ENCODE measurements around the gene EXOC7. TPM values are rescaled to one million over a fixed set of nuclear protein-coding genes. Genes with fewer than 3 reads are reported as not detected.

EXOC7 gene
- total RNA-seq, 1 experiment from 2014 or later: 101 TPM

DNA sequence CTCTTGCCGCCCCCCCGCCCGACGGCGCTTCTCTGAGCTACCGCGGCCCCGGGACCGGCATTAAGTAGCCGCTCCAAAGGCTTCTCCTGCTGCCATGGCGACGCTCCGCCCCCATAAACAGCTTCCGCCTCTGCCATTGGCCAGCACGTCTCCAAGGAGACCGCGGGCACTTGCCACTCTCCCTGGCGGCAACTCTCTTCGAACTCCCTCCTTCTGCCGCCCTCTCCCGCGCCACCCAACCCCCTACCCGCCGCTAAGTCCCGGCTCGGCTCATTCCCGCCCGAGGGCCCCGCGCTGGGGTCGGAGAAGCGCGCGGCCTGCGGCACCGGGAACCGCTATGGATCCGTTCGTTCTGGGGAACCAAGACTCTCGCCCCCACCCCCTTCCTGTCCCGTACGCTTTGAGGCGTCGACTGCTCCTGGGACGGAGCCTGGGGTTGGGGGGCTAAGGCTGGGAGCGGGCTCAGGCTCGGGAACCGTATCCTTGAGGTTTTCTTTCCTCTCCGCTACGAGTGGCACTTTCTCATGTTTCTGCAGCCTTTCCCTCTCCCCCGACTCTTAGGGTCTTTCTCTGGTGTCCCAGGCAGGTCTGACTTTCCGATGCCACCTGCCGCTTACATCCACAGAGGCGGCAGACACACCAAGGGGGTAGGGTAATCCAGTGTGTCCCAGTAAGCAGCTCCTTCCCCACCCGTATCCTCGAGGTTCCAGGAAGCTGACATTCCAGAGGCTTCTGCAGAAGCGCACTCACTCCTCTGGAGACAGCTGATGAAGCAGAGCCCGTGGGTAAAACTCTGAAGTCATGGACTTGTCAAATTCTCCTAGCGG, 37.8 kb upstream of the EXOC7 start, which contains the start of gene FOXJ1:
FOXJ1 (minus strand) TSS at position 34 of the 827 bp plus-strand sequence. CDS start 850 bp downstream, outside the sequence.
- H3K4me1 ChIP-seq: peaks cover 59% of the 10 kb centered on the region
- H3K27me3 ChIP-seq: peaks cover 32% of the 10 kb centered on the region
- H3K36me3 ChIP-seq: no peaks in the 10 kb centered on the region
- DNase-seq: peak; percentile 93 to 97
- no peaks in the 10 kb centered on the region for H3K9me3 ChIP-seq (replicated peaks)
- H3K4me3 ChIP-seq: peak within 1 kb of the TSS; percentile 48
- H3K27ac ChIP-seq: no peak within 1 kb of the TSS

DNA sequence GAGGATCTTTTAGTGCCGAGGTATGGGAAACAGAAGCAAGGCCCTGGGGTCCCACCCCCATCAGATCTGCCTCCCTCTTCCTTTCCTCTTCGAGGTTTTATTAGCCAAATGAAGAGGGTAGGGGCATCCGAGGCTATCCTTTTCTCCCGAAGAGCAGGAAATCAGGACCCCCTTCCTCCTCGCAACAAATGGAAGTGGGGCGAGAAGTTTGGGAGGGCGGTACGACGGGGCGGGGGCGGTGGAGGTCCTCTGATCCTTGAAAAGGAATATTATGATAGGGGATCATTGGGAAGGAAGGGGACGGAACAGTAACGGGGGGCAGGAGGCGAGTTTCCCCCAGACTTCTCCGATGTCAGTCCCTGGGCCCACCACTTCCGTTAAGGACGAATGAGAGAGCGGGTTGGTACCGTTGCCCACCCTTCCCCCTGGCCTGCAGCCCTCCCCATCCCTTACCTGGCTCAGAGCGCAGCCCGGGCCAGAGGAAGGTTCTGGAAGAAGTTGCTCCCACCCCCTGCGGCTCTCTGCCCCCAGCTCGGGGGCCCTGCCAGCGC, 37.1 kb upstream of the EXOC7 start:
- H3K36me3 ChIP-seq: no peaks in the 10 kb centered on the region
- no peak overlapping the region for H3K27ac ChIP-seq
- peaks cover 39% of the 10 kb centered on the region for H3K27me3 ChIP-seq
- peaks cover 55% of the 10 kb centered on the region for H3K4me1 ChIP-seq
- DNase-seq: no peak
- H3K4me3 ChIP-seq: peak overlapping the region; percentile 48
- H3K9me3 ChIP-seq (replicated peaks): no peaks in the 10 kb centered on the region

DNA sequence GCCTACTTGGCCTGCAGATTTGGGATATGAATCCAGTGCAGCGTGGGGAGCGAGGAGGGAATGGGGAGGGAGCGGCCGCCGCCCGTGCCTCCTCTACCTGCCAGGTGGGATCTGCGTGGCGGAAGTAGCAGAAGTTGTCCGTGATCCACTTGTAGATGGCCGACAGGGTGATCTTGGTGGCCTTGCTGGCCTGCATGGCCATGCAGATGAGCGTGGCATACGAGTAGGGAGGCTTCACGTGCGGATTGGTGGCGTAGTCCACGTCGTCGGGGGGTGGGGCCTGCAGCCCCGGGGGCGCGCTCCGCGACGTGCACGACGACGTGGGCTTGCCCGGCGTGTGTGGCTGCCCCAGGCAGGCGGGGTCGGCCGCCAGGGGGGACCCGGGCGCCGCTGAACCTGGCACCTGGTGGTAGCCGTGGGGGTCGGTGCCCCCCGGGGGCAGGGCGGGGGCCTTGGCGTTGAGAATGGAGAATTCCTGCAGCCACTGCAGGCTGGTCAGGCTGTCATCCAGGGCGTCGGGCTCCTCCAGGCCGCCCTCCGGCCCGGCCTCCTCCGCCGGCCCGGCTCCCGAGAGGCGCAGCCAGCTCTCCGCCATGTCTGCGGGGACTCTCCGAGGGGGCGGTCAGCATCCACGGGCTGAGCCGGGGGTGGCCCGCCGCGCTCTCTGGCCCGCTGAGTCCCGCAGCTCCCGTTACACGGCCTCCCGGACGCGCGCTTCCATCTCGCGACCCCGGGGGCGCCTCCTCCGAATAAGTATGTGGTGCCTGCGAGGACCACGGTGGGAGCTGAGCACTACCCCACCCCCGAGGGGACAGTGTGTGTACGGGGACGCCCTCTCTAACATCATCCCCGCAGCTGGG, 36.4 kb upstream of the EXOC7 start:
- Histone ChIP-seq H3K36me3 (no peaks in the 10 kb centered on the region), H3K27ac (no peak overlapping the region), H3K4me1 (peaks cover 48% of the 10 kb centered on the region), H3K4me3 (no peak overlapping the region), H3K27me3 (peaks cover 46% of the 10 kb centered on the region), H3K9me3 (replicated peaks) (no peaks in the 10 kb centered on the region)
- no peak for DNase-seq

DNA sequence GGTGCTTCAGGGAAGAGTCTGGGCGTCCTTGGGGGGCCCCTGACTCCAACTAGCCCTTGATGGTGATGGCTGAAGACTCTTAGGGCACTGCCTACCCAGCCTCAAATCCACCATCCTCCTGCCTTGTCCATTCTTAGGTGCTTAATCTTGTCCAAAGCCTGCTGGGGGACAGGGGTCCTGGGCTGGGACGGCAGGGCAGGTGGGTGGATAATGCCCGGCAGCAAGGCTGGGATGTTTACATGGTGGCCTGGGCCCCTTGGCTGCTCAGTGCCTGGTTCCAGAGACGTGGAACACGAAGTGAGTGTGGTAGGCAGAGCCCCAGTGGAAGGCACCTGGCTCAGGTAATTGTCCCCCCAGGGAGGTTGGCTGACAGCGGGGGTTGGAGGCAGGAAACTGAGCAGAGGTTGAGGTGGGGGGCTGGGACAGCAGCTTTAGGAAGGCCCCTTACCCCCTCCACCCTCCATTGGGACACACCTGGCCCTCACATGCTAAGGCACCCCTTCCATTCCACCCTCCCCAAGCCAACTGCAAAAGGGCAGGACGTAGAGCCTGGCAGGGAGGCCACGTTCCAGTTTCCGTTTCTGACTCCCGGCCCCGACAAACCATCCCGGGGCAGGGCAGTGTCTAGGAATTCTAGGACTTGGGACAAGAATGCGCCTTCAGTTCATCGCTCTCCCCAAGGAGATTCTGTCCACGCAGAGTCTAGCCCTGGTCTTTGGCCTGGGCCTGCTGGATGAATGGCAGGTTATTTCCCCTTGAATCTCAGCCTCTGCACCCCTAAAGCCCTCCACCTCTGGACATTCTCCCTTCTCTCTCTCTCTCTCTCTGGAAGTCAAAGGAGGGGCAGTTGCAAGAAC, 35.5 kb upstream of the EXOC7 start:
- no peak overlapping the region for H3K27ac ChIP-seq
- no peak overlapping the region for H3K4me3 ChIP-seq
- H3K36me3 ChIP-seq: no peaks in the 10 kb centered on the region
- DNase-seq: no peak
- peaks cover 45% of the 10 kb centered on the region for H3K4me1 ChIP-seq
- H3K9me3 ChIP-seq (replicated peaks): no peaks in the 10 kb centered on the region
- H3K27me3 ChIP-seq: peaks cover 48% of the 10 kb centered on the region

DNA sequence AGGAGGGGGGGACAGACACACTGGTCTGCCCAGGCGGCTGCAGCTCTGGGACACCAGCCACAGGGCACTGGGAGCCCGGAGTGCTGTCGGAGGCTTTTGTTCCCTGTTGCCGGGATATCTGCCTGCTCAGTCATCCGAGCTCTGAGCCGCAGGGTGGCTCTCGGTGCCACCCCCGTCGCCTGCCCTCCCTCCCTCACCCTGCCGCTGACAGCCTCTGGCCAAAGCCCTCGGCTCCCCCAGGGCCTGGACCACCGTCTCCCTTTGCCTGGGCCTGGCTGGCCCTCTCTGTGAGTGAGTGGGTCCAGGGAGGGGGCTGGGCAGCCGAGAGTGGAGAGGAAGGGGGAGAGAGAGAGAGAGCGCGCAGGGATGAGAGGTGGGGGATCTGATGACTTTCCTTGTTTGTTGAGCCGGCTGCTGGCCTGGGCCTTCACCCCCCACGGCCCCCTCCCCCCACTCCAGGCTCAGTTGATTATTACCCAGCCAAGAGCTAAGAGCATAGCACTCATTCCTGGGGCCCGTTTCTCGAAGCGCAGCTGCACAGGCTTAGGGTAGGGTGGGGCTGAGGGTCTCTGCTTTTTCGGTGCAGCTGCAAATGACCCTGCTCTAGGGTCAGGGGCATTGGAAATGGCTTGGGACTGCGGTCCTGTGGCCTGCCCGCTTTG, 34.8 kb upstream of the EXOC7 start:
- Histone ChIP-seq H3K36me3 (no peaks in the 10 kb centered on the region), H3K27me3 (peaks cover 48% of the 10 kb centered on the region), H3K27ac (no peak overlapping the region), H3K9me3 (replicated peaks) (no peaks in the 10 kb centered on the region), H3K4me1 (peaks cover 39% of the 10 kb centered on the region), H3K4me3 (peak overlapping the region; percentile 30)
- DNase-seq: peak in 1 of 2 experiments; percentile 58

DNA sequence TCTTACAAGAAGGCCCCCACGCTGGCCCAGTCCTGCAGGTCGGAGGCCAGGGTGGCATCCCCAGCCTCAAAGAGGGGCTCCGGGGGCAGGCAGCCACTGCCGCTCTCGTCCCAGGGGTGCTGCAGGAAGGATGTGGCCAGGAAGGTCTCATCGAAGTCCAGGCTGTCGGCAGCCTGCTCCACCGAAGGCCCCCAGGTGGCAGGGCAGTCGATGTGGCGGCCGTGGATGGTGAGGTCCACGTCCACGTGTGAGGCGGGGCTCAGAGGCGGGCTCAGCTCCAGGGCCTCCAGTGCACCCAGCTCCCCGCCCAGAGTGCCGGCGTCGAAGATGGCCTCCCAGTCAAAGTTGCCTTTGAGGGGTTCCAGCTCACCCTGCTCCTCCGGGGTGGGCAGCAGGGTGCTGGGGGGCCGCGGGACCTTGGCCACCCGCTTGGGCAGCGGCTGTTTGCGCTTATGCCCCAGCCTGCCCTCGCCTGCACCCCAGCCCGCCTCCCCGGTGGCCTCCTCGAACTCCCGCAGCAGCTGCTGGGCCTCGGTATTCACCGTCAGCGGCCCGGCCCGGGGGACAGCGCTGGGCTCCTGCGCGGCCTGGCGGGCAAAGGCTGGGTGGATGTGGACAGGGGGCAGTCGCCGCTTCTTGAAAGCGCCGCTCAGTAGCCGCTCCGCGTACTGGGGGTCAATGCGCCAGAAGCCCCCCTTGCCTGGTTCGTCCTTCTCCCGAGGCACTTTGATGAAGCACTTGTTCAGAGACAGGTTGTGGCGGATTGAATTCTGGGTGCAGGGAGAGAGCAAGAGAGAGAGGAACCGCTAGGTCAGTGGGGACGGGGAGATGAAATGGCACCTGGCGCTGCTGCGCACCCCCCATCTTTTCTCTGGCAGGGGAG, 34.0 kb upstream of the EXOC7 start:
- peak in 1 of 2 experiments; percentile 53 for DNase-seq
- peaks cover 48% of the 10 kb centered on the region for H3K27me3 ChIP-seq

DNA sequence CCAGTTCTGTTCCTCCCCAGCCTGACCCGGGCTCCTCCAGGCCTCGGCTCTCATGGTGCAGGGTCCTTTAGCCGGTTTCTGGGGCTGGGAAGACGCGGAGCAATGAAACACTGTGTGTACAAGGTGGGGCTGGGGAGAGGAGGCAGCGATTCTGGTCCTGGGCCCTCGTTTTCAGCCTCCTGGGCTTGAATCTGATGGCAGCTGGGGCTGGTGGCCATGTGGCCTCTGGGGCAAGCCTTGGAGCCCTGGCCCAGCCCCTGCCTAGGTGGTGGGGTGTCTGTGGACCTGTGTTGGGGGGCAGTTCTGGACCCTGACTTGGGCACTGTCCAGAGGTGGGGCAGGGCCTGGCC, 33.4 kb upstream of the EXOC7 start:
- Histone ChIP-seq H3K4me3 (no peak overlapping the region), H3K36me3 (no peaks in the 10 kb centered on the region), H3K27me3 (peaks cover 48% of the 10 kb centered on the region), H3K27ac (no peak overlapping the region), H3K9me3 (replicated peaks) (no peaks in the 10 kb centered on the region), H3K4me1 (peaks cover 39% of the 10 kb centered on the region)
- DNase-seq: no peak

More for the DNA sequence above, 34.0 kb upstream of the EXOC7 start:
- H3K4me3 ChIP-seq: peak overlapping the region; percentile 30
- H3K9me3 ChIP-seq (replicated peaks): no peaks in the 10 kb centered on the region
- H3K27ac ChIP-seq: no peak overlapping the region
- H3K4me1 ChIP-seq: peaks cover 41% of the 10 kb centered on the region
- H3K36me3 ChIP-seq: no peaks in the 10 kb centered on the region

DNA sequence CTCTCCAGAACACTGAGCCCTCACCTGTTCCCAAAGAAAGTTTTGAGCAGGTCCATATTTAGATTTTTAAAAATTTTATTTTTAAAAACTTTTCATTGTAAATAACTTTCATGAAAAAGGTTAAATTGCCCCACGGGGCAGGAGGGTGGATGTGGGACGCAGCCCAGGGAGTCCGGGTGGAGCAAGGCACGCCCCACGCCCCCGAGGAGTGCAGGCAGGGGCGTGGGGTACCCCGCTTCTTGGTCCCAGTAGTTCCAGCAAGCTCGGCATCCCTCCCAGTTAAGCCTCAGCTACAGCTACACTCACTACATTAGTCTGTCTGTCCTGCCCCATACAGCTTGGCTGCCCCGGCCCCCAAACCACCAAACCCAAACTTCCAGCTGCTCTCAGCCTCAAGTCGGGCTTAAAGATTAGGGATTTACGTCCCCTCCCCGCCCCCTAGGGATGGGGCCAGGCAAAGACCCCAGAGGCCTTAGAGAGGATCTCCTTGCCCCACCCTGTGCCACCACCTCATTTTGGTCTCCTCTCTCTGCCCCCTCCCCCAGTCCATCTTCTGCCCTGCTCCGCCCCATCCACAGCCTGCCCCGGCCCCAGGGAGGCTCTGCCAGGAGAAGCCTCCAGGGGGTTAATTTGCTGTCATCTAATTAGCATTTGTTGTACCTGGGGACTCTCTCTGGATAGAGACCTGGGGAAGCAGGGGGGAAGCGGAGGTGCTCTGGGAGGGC, 32.9 kb upstream of the EXOC7 start:
- peaks cover 48% of the 10 kb centered on the region for H3K27me3 ChIP-seq
- peak in 1 of 2 experiments; percentile 49 for DNase-seq

DNA sequence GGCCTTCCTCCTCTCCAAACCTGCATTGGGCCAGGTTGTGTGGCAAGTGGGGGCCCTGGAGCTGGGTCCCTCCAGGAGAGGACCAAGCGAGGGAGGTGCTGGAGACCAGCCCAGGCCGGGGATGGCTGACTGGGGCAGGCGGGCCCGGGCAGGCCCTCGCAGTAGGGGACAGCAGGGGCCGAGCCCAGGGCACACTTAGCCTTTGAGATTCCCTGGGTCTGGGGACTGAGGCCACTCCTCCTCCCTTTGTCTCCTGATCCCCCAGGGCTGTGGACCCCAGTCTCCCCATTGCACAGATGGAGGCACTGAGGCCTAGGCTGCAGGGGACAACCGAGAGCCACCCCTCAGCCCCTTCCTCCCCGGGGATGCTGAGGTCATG, 32.2 kb upstream of the EXOC7 start:
- no peaks in the 10 kb centered on the region for H3K36me3 ChIP-seq
- H3K4me1 ChIP-seq: peaks cover 44% of the 10 kb centered on the region
- H3K9me3 ChIP-seq (replicated peaks): no peaks in the 10 kb centered on the region
- H3K4me3 ChIP-seq: no peak overlapping the region
- H3K27ac ChIP-seq: no peak overlapping the region
- H3K27me3 ChIP-seq: peaks cover 48% of the 10 kb centered on the region
- DNase-seq: no peak

More for the DNA sequence above, 32.9 kb upstream of the EXOC7 start:
- H3K9me3 ChIP-seq (replicated peaks): no peaks in the 10 kb centered on the region
- H3K27ac ChIP-seq: no peak overlapping the region
- no peaks in the 10 kb centered on the region for H3K36me3 ChIP-seq
- no peak overlapping the region for H3K4me3 ChIP-seq
- peaks cover 39% of the 10 kb centered on the region for H3K4me1 ChIP-seq

DNA sequence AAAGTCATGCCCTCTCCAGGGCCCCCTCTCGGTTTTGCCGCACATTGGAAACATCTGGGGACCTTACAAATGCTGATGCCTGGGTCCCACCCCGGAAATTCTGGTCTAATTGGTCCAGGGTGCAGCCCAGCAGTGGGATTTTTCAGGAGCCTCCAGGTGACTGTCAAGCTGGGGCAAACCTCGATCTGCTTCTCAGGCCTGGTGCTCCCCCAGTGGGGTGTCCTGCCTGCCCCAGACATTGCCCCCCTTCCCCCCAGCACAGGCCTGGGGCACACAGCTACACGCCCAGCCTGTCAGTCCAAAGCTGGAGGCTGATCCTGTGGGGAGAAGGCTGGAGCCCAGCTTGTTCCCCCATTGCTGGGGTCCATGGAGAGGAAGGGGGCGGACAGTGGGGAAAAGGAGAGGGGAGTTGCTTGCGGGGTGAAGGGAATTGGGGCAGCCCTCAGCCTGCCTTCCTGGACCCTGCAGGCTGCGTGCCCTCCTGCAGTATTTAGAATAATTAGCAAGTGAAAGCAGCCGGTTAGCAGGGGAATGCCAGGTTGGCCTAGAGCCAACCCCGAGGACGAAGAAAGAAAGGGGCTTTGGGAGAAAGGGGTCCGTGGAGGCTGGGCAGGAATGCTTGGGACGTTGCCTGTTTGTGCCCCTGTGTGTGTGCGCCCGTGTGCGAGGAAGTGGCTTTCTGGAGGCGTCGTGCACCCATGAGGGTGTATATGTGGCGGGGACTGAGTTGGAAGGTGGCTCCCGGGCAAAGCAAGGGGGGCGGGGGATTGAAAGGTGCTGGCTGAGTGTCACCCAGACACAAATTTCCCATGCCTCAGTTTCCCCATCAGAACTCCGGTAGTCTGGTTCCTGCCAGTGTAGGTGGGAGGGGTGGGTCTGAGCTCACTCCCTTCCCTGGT, 31.6 kb upstream of the EXOC7 start:
- no peak for DNase-seq
- Histone ChIP-seq H3K4me3 (no peak overlapping the region), H3K9me3 (replicated peaks) (no peaks in the 10 kb centered on the region), H3K27me3 (peaks cover 48% of the 10 kb centered on the region), H3K36me3 (no peaks in the 10 kb centered on the region), H3K4me1 (peaks cover 45% of the 10 kb centered on the region), H3K27ac (no peak overlapping the region)

DNA sequence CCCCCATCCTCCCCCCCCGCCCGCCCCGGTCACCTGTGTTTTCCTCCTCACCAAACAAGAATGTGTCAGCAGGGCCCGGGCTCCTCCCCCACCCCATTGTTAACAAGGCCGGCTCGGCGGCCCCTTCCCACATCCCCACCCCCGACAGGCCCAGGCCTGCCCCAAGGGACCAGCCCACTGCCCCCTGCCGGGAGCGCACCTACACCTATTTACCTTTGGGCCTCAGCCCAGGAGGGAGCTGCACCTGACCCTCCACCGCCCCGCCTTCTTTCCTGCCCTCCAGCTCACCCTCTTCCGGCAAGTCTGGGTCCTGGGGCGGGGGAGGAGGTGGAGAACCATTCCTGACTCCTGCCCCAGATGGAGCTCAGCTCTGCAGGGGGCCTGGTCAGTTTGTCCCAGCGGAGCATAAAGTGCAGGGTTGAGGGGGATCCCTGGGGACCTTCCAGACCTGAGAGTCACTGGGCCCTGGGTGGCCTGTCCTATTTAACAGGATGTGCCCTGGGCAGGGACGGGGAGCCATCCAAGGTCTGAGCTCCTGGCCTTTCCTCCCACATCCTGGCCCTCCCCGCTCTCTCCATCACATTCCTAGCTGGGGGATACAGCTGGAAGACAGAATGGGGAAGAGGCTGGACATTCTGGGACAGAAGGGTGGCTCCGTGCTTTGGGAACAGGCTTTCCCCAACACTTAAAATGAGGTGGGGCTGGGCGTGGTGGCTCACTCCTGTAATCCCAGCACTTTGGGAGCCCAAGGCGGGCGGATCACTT, 29.2 kb upstream of the EXOC7 start:
- no peak for DNase-seq
- H3K27me3 ChIP-seq: peaks cover 29% of the 10 kb centered on the region

More for the DNA sequence above, 29.2 kb upstream of the EXOC7 start:
- peaks cover 33% of the 10 kb centered on the region for H3K4me1 ChIP-seq
- H3K9me3 ChIP-seq (replicated peaks): no peaks in the 10 kb centered on the region
- H3K27ac ChIP-seq: no peak overlapping the region
- H3K4me3 ChIP-seq: no peak overlapping the region
- H3K36me3 ChIP-seq: no peaks in the 10 kb centered on the region
